Mesothelial cell of epicardium (in vitro differentiated cells): ENCODE data around the gene TAX1BP1. TPM values are rescaled to one million over a fixed set of nuclear protein-coding genes. Genes with fewer than 3 reads are reported as not detected.
A peak's percentile ranks its signal among the peaks of the same experiment; 100 is the strongest.

Source experiments
- DNase-seq, 2 experiments: peaks; one replicate each; pipeline ENCODE4 v3.0.0; 2021; ENCODE audit warnings: low spot score in 2 of 2; ENCODE audit not compliant: unreplicated experiment in 2 of 2
- H3K27ac Mint-ChIP-seq: 2 replicates; pipeline ENCODE4 v1.8.0; 2021; ENCODE audit warnings: mixed read lengths
- H3K27me3 Mint-ChIP-seq: 2 replicates; pipeline ENCODE4 v1.8.0; 2021; ENCODE audit warnings: low read depth, mixed read lengths
- H3K36me3 Mint-ChIP-seq: 2 replicates; pipeline ENCODE4 v1.8.0; 2021; ENCODE audit warnings: mixed read lengths
- H3K4me1 Mint-ChIP-seq: 2 replicates; pipeline ENCODE4 v1.8.0; 2021; ENCODE audit warnings: mixed read lengths
- H3K4me3 Mint-ChIP-seq: 2 replicates; pipeline ENCODE4 v1.8.0; 2021; ENCODE audit warnings: mild to moderate bottlenecking, moderate library complexity, mixed read lengths
- H3K9me3 Mint-ChIP-seq: 2 replicates; pipeline ENCODE4 v1.8.0; 2021; ENCODE audit warnings: mixed read lengths
- CTCF ChIP-seq: fragments of 200-600 bp; sonication (generic); IDR thresholded peaks from one replicate; pipeline ENCODE4 v1.5.0; 2021; ENCODE audit warnings: antibody characterized with exemption; ENCODE audit not compliant: unreplicated experiment
- total RNA-seq: library from RNA; stranded (reverse); gene quantifications from 3 replicates; pipeline ENCODE4 v1.2.1, GENCODE V29; 2021

The TAX1BP1 gene
- total RNA-seq, 1 donor from 2014 or later: 89.8 TPM

DNA sequence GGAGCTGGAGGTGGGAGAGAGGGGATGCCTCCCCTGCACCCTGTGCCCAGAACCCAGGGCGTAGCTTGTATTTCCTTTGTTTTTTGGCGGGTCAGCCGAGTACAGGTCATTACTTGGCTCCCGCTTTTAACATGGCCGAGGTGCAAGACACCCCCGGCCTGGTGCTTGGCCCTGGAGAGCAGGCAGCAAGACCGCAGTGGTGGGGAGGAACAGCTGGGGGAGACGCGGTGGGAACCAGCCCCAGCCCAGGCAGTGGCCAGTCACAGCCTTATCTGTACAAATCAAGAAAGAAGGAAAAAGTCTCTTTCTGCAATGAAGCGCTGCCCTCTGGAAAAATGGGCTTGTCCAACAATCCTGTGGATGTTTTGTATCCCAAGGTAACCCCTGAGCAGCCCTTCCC, 99.1 kb downstream of the TAX1BP1 start:
- Mint-ChIP-seq H3K4me3 (no peak overlapping the region), H3K36me3 (no peaks in the 10 kb centered on the region), H3K27me3 (peaks cover 24% of the 10 kb centered on the region), H3K27ac (no peak overlapping the region), H3K4me1 (peaks cover 20% of the 10 kb centered on the region), H3K9me3 (no peaks in the 10 kb centered on the region)
- no peak for DNase-seq
- no peak for TF ChIP-seq CTCF

DNA sequence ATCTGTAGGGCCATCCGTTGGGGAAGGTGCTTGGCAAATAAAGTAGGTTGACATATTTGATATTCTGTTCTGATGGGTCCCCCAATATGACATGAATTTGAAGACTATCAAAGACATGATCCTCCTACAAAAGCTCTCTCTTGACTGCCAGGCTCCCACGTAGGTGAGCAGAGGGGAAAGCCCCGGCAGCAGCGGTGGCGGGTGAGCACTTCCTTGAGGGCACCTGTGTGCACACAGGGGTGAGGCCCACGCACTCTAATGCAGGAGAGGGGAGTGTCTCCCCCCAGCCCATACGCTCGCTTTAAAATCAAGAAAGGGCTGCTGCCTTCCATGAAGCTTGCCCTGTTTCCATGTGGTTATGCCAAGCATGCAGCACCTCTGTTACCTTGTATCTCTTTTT, 100.4 kb downstream of the TAX1BP1 start:
- H3K4me1 Mint-ChIP-seq: peaks cover 23% of the 10 kb centered on the region
- H3K27ac Mint-ChIP-seq: no peak overlapping the region
- no peak for DNase-seq
- TF ChIP-seq CTCF: no peak
- H3K9me3 Mint-ChIP-seq: no peaks in the 10 kb centered on the region
- peaks cover 24% of the 10 kb centered on the region for H3K27me3 Mint-ChIP-seq
- no peak overlapping the region for H3K4me3 Mint-ChIP-seq
- no peaks in the 10 kb centered on the region for H3K36me3 Mint-ChIP-seq

- no peaks in the 10 kb centered on the region for H3K36me3 Mint-ChIP-seq
- H3K4me1 Mint-ChIP-seq: peaks cover 23% of the 10 kb centered on the region
- no peak overlapping the region for H3K27ac Mint-ChIP-seq
- no peak overlapping the region for H3K4me3 Mint-ChIP-seq
- H3K27me3 Mint-ChIP-seq: peaks cover 24% of the 10 kb centered on the region
- no peak for TF ChIP-seq CTCF
- DNase-seq: no peak
- no peaks in the 10 kb centered on the region for H3K9me3 Mint-ChIP-seq
Measured at GRCh38 chr7:27840760-27841364, 100.9 kb downstream of the TAX1BP1 start.

DNA sequence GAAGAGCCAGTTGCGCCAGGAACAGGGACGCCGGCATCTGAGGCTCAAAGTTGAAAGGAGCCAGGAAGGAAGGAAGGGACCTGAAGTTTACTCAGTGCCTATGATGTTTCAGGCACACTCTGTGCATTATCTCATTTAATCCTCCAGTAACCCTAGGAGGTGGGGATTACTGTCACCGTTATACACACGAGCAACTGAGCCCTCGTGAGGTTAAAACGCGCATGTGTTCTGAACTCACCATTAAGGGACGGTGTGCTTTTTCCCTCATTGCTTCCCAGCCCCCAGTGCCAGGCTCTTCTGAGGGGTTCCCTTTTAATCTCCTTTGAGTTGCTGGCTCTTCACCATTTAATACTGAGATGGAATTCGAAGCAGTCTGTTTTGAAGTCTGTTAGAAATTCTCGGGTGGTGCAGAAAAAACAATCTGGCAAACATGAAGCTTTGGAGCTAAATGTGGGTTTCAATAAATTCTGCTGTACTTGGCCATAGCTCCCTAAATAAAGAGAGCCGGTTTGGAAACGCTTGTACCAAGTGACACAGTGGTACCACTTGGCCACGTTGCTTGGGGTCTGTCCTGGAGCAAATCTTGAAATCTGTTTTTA, 102.2 kb downstream of the TAX1BP1 start:
- H3K36me3 Mint-ChIP-seq: no peaks in the 10 kb centered on the region
- H3K27me3 Mint-ChIP-seq: peaks cover 24% of the 10 kb centered on the region
- DNase-seq: no peak
- peak overlapping the region; percentile 71 for H3K27ac Mint-ChIP-seq
- no peak overlapping the region for H3K4me3 Mint-ChIP-seq
- peaks cover 23% of the 10 kb centered on the region for H3K4me1 Mint-ChIP-seq
- TF ChIP-seq CTCF: no peak
- H3K9me3 Mint-ChIP-seq: no peaks in the 10 kb centered on the region

- Mint-ChIP-seq H3K27ac (peak overlapping the region; percentile 71), H3K36me3 (no peaks in the 10 kb centered on the region), H3K9me3 (no peaks in the 10 kb centered on the region)
Measured at GRCh38 chr7:27842851-27843250, 102.9 kb downstream of the TAX1BP1 start.

More at GRCh38 chr7:27842851-27843250, 102.9 kb downstream of the TAX1BP1 start:
- no peak for TF ChIP-seq CTCF
- DNase-seq: no peak
- Mint-ChIP-seq H3K4me3 (no peak overlapping the region), H3K27me3 (peaks cover 24% of the 10 kb centered on the region), H3K4me1 (peaks cover 23% of the 10 kb centered on the region)
